ENCODE data around the gene LHPP. TPM values are rescaled to one million over a fixed set of nuclear protein-coding genes. Genes with fewer than 3 reads are reported as not detected.

Gene LHPP
- total and polyA plus RNA-seq, 11 donors: 5.6 to 23.5 (median 13.2) TPM

DNA sequence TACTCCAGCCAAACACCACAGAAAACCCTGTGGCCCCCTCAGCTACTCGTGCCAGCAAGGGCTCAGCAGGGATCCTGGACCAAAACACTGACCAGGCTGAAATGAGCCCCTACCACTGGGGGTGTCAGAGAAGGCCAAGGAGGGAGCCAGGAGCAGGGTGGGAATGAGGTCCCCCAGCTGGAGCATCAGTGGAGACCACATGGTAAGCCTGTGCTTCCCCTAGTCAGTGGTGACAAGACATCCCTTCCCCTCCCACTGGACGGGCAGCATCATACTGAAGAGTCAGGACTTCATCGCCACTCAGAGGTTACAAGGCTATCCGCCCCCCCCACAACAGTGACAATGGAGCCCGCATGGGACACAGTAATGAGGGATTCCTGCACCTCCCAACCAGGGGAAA is 99.6 kb downstream of the LHPP start:
- DNase-seq (peak in 3 of 5 donors; percentile 19 to 23 (median 20)), ATAC-seq (no peak)
- Histone ChIP-seq H3K27ac (peak overlapping the region in 11 of 12 donors; percentile 73 to 90 (median 85)), H3K36me3 (no peaks in the 10 kb centered on the region), H3K9me3 (peaks cover 0 to 3% (median 0%) of the 10 kb centered on the region in 12 donors), H3K4me3 (no peak overlapping the region), H3K27me3 (no peaks in the 10 kb centered on the region), H3K4me1 (peaks cover 19 to 55% (median 38%) of the 10 kb centered on the region in 12 donors)
- no peak for TF ChIP-seq CTCF (IDR thresholded peaks at IDR 0.05)
- TF ChIP-seq POLR2A (IDR thresholded peaks at IDR 0.05): no peak
- WGBS, 4 donors: 80 to 100% (median 88%) methylated on average over 5 of the region's 5 CpGs
- intact Hi-C loops (cut with DNase I): loop anchor here in 4 of 10 donors (2.0 to 10.0 kb wide), 4 partner anchors 54 to 66 kb away; no protein-coding TSS in a partner anchor

- Histone ChIP-seq H3K27ac (no peak overlapping the region), H3K4me1 (peaks cover 19 to 53% (median 38%) of the 10 kb centered on the region in 12 donors)
- TF ChIP-seq CTCF (IDR thresholded peaks at IDR 0.05): no peak
Observed at GRCh38 chr10:124562425-124563060, 100.9 kb downstream of the LHPP start.

DNA sequence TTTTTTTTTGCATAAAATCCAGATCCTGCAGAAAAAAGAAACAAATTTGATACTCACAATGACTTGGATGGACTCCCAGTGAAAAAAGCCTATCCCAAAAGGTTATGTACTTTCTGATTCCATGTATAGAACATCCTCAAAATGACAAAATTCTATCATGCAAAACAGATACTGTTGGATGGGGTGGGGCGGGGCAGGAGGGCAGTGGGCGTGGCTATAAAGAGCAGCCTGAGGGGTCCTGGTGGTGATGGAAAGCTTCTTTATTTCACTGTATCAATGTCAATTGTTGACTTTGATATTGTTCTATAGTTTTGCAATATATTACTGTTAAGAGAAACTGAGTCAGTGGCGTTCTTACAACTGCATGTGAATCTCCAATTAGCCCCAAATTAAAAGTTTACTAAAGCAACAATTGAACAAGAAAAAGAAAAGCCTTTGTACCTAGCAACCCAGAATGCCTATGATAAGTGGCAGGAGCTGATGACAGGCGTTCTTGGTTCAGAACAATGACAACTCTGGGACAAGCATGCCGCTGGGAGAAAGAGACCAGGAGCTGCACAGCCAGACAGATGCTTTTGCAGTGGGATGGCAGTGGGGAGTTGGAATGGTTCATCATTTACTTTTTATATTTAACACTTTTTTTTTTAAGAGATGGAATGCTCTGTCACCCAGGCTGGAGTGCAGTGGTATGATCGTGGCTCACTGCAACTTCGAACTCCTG is 101.9 kb downstream of the LHPP start:
- TF ChIP-seq POLR2A (IDR thresholded peaks at IDR 0.05) (no peak), CTCF (IDR thresholded peaks at IDR 0.05) (no peak)
- H3K27me3 ChIP-seq: no peaks in the 10 kb centered on the region
- H3K4me3 ChIP-seq: no peak overlapping the region
- peaks cover 0 to 3% (median 0%) of the 10 kb centered on the region in 12 donors for H3K9me3 ChIP-seq
- DNase-seq (peak in 3 of 5 donors; percentile 20 to 26 (median 22)), ATAC-seq (no peak)
- H3K4me1 ChIP-seq: peaks cover 19 to 44% (median 33%) of the 10 kb centered on the region in 12 donors
- H3K36me3 ChIP-seq: no peaks in the 10 kb centered on the region
- intact Hi-C loops (cut with DNase I): loop anchor here in 3 of 10 donors (5.0 to 10.0 kb wide), 3 partner anchors 51 to 61 kb away; no protein-coding TSS in a partner anchor
- H3K27ac ChIP-seq: no peak overlapping the region
- WGBS, 4 donors: 75 to 86% (median 81%) methylated on average over 7 of the region's 7 CpGs

More at GRCh38 chr10:124562425-124563060, 100.9 kb downstream of the LHPP start:
- Histone ChIP-seq H3K4me3 (no peak overlapping the region), H3K27me3 (no peaks in the 10 kb centered on the region), H3K36me3 (no peaks in the 10 kb centered on the region), H3K9me3 (peaks cover 0 to 3% (median 0%) of the 10 kb centered on the region in 12 donors)
- 93 to 97% (median 96%) methylated on average over 7 of the region's 7 CpGs for WGBS, 4 donors
- ATAC-seq: no peak
- intact Hi-C loops (cut with DNase I): loop anchor here in 3 of 10 donors (5.0 to 10.0 kb wide), 3 partner anchors 52 to 62 kb away; no protein-coding TSS in a partner anchor
- DNase-seq: no peak

- ATAC-seq: no peak
- peaks cover 0 to 3% (median 0%) of the 10 kb centered on the region in 12 donors for H3K9me3 ChIP-seq
- TF ChIP-seq POLR2A (IDR thresholded peaks at IDR 0.05) (no peak), CTCF (IDR thresholded peaks at IDR 0.05) (no peak)
- H3K36me3 ChIP-seq: no peaks in the 10 kb centered on the region
- H3K27me3 ChIP-seq: no peaks in the 10 kb centered on the region
- H3K27ac ChIP-seq: peak overlapping the region in 1 of 12 donors; percentile 25
- WGBS, 4 donors: 68 to 82% (median 75%) methylated on average over 9 of the region's 9 CpGs
- H3K4me1 ChIP-seq: peaks cover 13 to 30% (median 21%) of the 10 kb centered on the region in 12 donors
- peak in 2 of 5 donors; percentile 6 to 16 for DNase-seq
- no peak overlapping the region for H3K4me3 ChIP-seq
- intact Hi-C loops (cut with DNase I): loop anchor here in 4 of 10 donors (5.0 to 10.0 kb wide), 4 partner anchors 50 to 60 kb away; no protein-coding TSS in a partner anchor
Observed at GRCh38 chr10:124564881-124565280, 103.3 kb downstream of the LHPP start.

Measured in heart left ventricle (tissue), 16 donors.